ENCODE data around the gene TNFRSF11A. TPM values are rescaled to one million over a fixed set of nuclear protein-coding genes. Genes with fewer than 3 reads are reported as not detected.

The TNFRSF11A gene
- polyA plus RNA-seq, 1 experiment: 0.06 TPM

DNA sequence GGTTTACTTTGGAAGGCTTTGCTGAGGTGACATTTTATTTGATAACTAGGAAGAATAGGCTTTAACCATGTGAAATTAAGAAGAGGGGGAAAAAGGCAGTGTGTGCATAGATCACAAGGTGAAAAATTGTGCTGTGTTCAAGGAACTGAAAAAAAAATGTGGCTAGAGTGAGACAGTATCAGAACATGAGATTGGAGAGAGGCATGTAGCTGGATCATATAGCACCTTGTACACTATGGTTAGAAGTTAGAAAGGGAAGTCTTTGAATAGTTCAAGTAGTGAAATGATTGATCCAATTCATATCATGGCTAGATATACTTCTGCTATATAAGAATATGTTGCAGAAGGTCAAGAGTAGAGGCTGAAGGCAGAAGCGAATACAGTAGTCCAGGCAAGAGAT, 12.3 kb upstream of the TNFRSF11A start:
- CTCF ChIA-PET: no interaction called here
- no peaks in the 10 kb centered on the region for H3K27me3 ChIP-seq (ENCODE audit: control insufficient read depth, insufficient read depth, low read length)
- TF ChIP-seq, protein P1, sequence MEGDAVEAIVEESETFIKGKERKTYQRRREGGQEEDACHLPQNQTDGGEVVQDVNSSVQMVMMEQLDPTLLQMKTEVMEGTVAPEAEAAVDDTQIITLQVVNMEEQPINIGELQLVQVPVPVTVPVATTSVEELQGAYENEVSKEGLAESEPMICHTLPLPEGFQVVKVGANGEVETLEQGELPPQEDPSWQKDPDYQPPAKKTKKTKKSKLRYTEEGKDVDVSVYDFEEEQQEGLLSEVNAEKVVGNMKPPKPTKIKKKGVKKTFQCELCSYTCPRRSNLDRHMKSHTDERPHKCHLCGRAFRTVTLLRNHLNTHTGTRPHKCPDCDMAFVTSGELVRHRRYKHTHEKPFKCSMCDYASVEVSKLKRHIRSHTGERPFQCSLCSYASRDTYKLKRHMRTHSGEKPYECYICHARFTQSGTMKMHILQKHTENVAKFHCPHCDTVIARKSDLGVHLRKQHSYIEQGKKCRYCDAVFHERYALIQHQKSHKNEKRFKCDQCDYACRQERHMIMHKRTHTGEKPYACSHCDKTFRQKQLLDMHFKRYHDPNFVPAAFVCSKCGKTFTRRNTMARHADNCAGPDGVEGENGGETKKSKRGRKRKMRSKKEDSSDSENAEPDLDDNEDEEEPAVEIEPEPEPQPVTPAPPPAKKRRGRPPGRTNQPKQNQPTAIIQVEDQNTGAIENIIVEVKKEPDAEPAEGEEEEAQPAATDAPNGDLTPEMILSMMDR (IDR thresholded peaks at IDR 0.05; ENCODE audit: insufficient read depth, low read depth, low read length): no peak
- POLR2A ChIA-PET: no interaction called here
- H3K36me3 ChIP-seq (ENCODE audit: control insufficient read depth, insufficient read depth, low read length): peaks cover 3% of the 10 kb centered on the region
- no peak for DNase-seq (ENCODE audit: low read depth)
- H3K4me3 ChIP-seq (ENCODE audit: low read depth, low read length): no peak overlapping the region

DNA sequence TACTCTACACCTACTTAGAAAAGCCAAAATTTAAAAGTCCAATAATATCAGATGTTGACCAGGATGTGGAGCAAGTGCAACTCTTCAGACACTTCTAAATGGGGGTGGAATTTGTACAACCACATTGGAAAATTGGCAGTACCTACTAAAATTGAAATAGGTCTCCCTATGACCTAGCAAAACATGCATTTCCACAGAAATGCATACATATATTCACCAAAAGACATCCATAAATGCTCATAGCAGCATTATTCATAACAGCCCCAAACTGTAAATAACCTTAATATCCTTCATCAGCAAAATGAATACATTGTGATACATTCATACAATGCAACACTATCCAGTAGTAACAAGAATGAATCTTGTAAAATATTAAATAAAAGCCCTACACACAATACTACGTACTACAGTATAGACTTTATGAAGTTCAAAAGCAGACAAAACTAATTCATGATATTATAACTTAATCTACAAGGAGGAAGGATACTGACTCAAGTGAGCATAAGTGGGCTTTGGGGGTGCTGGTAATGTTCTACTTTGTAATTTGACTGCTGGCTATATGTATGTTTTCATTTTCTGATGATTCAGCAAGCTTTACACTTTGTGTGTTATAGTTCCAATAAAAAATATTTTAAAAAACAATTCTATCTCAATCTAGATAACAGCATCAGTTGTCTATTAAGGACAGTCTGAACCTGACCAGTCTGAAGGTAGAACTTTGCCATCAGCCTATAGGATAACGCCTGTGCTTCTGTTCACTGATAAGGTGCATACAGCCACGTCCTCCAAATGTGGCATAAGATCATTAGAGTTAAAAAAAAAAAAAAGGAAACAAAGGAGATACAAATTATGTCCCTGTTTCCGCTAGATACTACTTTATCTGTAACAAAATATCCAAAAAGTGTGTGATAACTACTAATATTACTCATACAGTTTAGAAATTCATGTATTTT, 6.6 kb upstream of the TNFRSF11A start:
- Histone ChIP-seq H3K36me3 (ENCODE audit: control insufficient read depth, insufficient read depth, low read length) (no peaks in the 10 kb centered on the region), H3K4me3 (ENCODE audit: low read depth, low read length) (no peak overlapping the region), H3K27me3 (ENCODE audit: control insufficient read depth, insufficient read depth, low read length) (peaks cover 1% of the 10 kb centered on the region; the same call in 1 of the 2 replicates)
- TF ChIP-seq, protein P1 (IDR thresholded peaks at IDR 0.05; ENCODE audit: insufficient read depth, low read depth, low read length): no peak
- ChIA-PET POLR2A (no interaction called here), CTCF (no interaction called here)
- DNase-seq (ENCODE audit: low read depth): no peak

DNA sequence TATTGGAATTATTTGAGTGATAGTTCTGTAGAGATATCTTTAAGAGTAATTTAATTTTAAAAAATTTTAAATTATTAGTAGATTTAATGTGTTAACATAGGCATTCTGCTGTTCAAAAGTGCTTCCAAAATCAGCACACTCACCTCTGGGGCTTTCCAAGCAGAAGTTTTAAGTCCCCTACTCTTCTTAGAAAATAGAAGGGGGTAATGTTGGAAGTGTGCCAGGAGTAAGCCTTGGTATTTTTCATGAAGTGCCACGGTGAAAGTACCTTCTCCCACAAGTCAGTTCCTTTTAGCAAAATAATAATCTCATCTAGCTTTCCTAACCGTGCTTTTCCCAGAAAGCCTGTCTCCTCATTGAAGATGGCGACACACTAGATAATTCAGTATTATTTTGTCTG, 3.9 kb upstream of the TNFRSF11A start:
- no peak for DNase-seq (ENCODE audit: low read depth)
- Histone ChIP-seq H3K27me3 (ENCODE audit: control insufficient read depth, insufficient read depth, low read length) (peaks cover 18% of the 10 kb centered on the region), H3K4me3 (ENCODE audit: low read depth, low read length) (no peak overlapping the region), H3K36me3 (ENCODE audit: control insufficient read depth, insufficient read depth, low read length) (no peaks in the 10 kb centered on the region)
- TF ChIP-seq, protein P1 (IDR thresholded peaks at IDR 0.05; ENCODE audit: insufficient read depth, low read depth, low read length): no peak
- CTCF ChIA-PET: no interaction called here
- POLR2A ChIA-PET: no interaction called here

DNA sequence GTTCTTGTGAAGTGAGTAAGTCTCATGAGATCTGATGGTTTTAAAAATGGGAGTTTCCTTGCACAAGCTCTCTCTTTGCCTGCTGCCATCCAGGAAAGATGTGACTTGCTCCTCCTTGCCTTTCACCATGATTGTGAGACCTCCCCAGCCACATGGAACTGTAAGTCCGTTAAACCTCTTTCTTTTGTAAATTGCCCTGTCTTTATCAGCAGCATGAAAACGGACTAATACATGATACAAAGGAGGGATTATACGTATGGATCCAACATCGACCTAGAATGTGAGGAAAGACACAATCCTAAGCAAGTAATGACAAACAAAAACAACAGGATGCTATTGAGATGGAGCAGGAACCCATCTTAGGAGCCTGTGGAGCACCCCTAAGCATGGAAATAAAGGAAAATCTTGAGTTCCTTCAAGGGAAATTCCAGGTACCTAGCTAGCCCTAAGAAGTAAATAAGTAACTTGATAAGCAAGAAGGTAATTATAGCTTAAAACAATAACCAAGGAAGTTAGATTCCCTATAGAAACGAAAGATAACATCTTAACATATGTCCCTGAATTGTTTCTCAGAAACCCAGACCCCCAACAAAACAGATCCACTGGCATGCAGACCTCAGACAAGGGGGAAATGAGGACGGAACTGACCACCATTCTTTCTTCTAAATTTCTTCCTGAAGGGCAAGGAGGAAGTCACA, 1.5 kb upstream of the TNFRSF11A start:
- H3K27me3 ChIP-seq (ENCODE audit: control insufficient read depth, insufficient read depth, low read length): peaks cover 36% of the 10 kb centered on the region
- ChIA-PET CTCF (interaction anchor here (0.6 to 1.0 kb wide), 3 partner anchors 19 to 1566 kb away, joined by 3 read pairs; no protein-coding TSS in a partner anchor), POLR2A (no interaction called here)
- H3K4me3 ChIP-seq (ENCODE audit: low read depth, low read length): no peak overlapping the region
- DNase-seq (ENCODE audit: low read depth): no peak
- no peaks in the 10 kb centered on the region for H3K36me3 ChIP-seq (ENCODE audit: control insufficient read depth, insufficient read depth, low read length)
- TF ChIP-seq, protein P1 (IDR thresholded peaks at IDR 0.05; ENCODE audit: insufficient read depth, low read depth, low read length): no peak

DNA sequence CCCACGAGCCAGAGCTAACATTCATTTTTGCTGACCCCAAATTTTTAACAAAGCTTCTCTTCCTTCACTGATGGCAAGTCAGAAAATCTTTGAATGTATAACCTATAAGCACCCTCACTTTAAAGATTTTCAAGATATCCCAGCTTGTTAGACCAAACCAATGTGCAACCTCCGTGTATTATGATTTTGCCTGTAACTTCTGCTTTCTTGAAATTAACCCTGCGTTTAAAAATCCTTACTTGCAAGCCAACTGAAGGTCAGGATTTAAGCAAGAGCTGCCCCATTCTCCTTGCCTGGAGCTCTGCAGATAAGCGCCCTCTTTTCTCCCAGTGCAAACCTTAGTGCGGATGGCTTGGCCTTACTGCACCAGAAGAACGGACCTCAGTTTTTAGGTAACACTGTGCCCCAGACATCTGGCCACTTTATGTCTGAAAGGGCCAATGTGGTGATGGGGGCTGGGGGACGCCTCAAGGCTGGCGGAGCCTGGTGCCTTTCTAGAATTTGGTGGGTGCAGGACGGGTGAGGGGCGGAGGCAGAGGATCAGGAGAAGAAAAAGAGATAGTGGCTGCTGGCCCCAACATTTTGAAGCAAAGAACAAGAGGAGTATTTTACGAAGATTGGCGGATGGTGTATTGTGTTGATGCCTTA, 805 bp upstream of the TNFRSF11A start:
- Histone ChIP-seq H3K27me3 (ENCODE audit: control insufficient read depth, insufficient read depth, low read length) (peaks cover 36% of the 10 kb centered on the region), H3K36me3 (ENCODE audit: control insufficient read depth, insufficient read depth, low read length) (no peaks in the 10 kb centered on the region), H3K4me3 (ENCODE audit: low read depth, low read length) (no peak overlapping the region)
- DNase-seq (ENCODE audit: low read depth): no peak
- TF ChIP-seq, protein P1 (IDR thresholded peaks at IDR 0.05; ENCODE audit: insufficient read depth, low read depth, low read length): no peak
- ChIA-PET POLR2A (no interaction called here), CTCF (interaction anchor here (0.6 to 1.0 kb wide), 2 partner anchors 18 to 49 kb away, joined by 3 read pairs; no protein-coding TSS in a partner anchor)
